HG02642 (cell line): ENCODE results near the gene CDKN2A.
A peak's percentile ranks its signal among the peaks of the same experiment; 100 is the strongest.

Experiments used
- ATAC-seq: cut with Tn5 transposase; IDR thresholded peaks from one replicate; pipeline ENCODE4 v1.9.1; 2021; ENCODE audit warnings: mild to moderate bottlenecking; ENCODE audit not compliant: unreplicated experiment, poor library complexity

Gene CDKN2A

GRCh38 chr9:21985964-21986667 lies 8.1 kb downstream of the CDKN2A start:
- ATAC-seq: peak; percentile 61

- ATAC-seq: no peak
Observed at GRCh38 chr9:21984101-21984500, 10.1 kb downstream of the CDKN2A start.

- ATAC-seq: no peak
Observed at GRCh38 chr9:21983561-21983935, 10.6 kb downstream of the CDKN2A start.

- ATAC-seq: no peak
Observed at GRCh38 chr9:21982861-21983560, 11.2 kb downstream of the CDKN2A start.

- ATAC-seq: no peak
Observed at GRCh38 chr9:21982391-21982790, 11.8 kb downstream of the CDKN2A start.

GRCh38 chr9:21976334-21976875 lies 17.8 kb downstream of the CDKN2A start:
- no peak for ATAC-seq

- peak; percentile 73 for ATAC-seq
Observed at GRCh38 chr9:21974722-21975409, 19.3 kb downstream of the CDKN2A start.

GRCh38 chr9:21974343-21974721 lies 19.9 kb downstream of the CDKN2A start:
- no peak for ATAC-seq

GRCh38 chr9:21972361-21972760 lies 21.8 kb downstream of the CDKN2A start:
- no peak for ATAC-seq

GRCh38 chr9:21970800-21971640 lies 23.2 kb downstream of the CDKN2A start:
- no peak for ATAC-seq

GRCh38 chr9:21969951-21970799 lies 24.0 kb downstream of the CDKN2A start:
- no peak for ATAC-seq

GRCh38 chr9:21969011-21969940 lies 24.9 kb downstream of the CDKN2A start:
- no peak for ATAC-seq

GRCh38 chr9:21968331-21969010 lies 25.7 kb downstream of the CDKN2A start:
- ATAC-seq: no peak

GRCh38 chr9:21967702-21968101 lies 26.5 kb downstream of the CDKN2A start:
- no peak for ATAC-seq

- no peak for ATAC-seq
Observed at GRCh38 chr9:21967169-21967568, 27.0 kb downstream of the CDKN2A start.

- no peak for ATAC-seq
Observed at GRCh38 chr9:21966140-21966851, 27.9 kb downstream of the CDKN2A start.

GRCh38 chr9:21965401-21965951 lies 28.7 kb downstream of the CDKN2A start:
- ATAC-seq: peak; percentile 90
